Activated gamma-delta T cell treated with Interleukin-2 at 50 U/mL for 16 hours (primary cell): ENCODE data around the gene ZNF547.
A peak's percentile ranks its signal among the peaks of the same experiment; 100 is the strongest.

ENCODE experiments used
- DNase-seq: peaks from one replicate; pipeline ENCODE4 v3.0.0-alpha.2; 2020

Gene ZNF547

GRCh38 chr19:57376151-57376550 is 12.8 kb downstream of the ZNF547 start:
- no peak for DNase-seq

DNA sequence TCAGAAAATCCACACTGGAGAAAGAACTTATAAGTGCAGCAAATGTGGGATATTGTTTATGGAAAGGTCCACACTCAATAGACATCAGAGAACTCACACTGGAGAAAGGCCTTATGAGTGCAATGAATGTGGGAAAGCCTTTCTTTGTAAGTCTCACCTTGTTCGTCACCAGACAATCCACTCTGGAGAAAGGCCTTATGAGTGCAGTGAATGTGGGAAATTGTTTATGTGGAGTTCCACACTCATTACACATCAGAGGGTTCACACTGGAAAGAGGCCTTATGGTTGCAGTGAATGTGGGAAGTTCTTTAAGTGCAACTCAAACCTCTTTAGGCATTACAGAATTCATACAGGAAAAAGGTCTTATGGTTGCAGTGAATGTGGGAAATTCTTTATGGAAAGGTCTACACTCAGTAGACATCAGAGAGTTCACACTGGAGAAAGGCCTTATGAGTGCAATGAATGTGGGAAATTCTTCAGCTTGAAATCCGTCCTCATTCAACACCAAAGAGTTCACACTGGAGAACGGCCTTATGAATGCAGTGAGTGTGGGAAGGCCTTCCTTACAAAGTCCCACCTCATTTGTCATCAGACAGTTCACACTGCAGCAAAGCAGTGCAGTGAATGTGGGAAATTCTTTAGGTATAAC is 14.3 kb downstream of the ZNF547 start:
- no peak for DNase-seq

DNA sequence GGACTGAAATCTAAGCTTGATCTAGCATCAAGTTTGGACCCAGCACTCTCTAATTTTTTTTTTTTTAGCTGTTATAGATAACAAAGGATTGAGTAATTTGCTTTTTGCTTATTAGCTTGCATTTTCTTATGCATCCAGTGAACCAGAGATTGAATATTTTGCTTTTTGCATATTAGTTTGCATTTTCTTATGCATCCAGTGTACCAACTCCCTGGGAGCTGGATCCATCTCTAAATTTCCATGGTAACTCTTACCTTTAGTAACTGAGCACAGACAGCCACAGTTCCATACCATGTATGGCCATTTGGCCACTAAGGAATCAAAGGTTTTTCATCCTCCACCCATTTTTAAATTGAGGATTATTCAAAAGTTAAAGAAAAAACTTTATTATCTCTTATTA is 17.6 kb downstream of the ZNF547 start:
- no peak for DNase-seq

GRCh38 chr19:57382806-57383488 is 19.6 kb downstream of the ZNF547 start:
- DNase-seq, result no peak

DNA sequence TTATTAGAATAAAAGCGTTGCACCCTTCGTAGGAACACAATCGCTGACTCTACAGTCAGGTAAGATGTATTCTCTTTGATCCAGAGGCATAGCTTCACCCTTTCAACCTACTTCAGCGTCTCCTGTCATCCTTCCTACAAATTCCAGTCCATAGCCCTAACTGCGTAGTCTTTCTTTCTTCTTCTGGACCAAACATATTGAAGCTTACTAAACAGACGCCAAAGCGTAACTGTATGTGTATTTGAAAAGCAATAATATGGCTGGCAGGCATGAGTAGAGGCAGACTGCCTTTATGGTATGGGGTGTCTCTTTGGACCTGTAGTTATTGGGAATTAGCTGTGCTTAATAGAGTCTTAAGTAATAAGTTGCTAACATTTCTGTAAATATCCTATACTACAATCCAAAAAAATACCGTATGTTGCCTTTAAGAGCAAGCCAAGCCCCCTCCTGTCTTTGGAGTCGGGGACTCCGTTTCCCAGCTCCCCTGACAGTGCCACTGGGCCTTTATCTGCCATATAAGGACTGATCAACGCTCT is 25.9 kb downstream of the ZNF547 start:
- no peak for DNase-seq

DNA sequence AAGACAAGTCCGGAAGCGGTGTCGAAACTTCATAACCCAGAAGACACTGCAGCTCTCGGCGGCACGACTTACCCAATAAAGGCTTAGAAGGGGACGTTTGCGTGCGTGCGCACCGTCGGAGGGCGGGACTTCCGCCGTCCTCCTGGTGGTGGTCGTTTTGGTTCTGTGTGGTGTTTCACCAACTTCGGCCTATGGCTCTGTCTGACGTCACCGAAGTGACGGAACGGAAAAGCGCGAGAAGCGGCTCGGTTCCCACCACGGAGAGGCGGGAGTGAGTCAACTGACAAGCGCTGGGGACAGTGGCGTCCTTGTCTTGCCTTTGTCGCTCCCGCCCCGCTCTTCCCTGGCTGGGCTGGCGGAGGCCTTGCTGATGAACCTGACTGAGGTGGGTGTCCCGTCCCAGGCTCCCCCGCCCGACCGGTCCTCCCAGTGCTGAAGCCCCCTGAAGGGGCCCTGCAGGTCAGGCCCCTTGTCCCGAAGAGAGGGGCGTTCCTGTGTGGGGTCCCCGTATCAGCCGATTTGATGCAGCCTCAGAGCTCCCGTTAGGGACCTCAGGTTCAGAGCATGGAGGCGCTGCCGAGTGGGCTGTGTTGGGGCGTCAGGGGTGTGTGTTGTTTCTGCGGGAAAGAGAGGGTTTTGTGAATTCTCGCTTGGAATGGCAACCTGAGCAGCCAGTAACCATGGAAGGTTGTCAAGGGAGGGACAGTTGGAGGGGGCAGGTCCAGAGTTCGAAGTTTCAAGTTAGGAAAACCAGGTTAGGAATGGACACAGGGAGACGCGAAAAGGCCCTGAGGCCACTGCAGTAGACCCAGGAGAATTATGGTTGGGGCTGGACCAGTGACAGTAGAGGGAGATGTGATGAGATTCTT is 26.6 kb downstream of the ZNF547 start, which contains the start of gene ZNF548:
TSS of gene ZNF548 (plus strand) at position 125 of the 869 bp plus-strand sequence. CDS start at position 371, 246 bp downstream.
- DNase-seq, result peak; percentile 97

- no peak for DNase-seq
Measured at GRCh38 chr19:57395710-57396109, 32.4 kb downstream of the ZNF547 start.

DNA sequence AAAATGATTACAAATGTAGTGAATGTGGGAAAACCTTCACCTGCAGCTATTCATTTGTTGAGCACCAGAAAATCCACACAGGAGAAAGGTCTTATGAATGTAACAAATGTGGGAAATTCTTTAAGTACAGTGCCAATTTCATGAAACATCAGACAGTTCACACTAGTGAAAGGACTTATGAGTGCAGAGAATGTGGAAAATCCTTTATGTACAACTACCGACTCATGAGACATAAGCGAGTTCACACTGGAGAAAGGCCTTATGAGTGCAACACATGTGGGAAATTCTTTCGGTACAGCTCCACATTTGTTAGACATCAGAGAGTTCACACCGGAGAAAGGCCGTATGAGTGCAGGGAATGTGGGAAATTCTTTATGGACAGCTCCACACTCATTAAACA is 35.5 kb downstream of the ZNF547 start:
- DNase-seq, result no peak

DNA sequence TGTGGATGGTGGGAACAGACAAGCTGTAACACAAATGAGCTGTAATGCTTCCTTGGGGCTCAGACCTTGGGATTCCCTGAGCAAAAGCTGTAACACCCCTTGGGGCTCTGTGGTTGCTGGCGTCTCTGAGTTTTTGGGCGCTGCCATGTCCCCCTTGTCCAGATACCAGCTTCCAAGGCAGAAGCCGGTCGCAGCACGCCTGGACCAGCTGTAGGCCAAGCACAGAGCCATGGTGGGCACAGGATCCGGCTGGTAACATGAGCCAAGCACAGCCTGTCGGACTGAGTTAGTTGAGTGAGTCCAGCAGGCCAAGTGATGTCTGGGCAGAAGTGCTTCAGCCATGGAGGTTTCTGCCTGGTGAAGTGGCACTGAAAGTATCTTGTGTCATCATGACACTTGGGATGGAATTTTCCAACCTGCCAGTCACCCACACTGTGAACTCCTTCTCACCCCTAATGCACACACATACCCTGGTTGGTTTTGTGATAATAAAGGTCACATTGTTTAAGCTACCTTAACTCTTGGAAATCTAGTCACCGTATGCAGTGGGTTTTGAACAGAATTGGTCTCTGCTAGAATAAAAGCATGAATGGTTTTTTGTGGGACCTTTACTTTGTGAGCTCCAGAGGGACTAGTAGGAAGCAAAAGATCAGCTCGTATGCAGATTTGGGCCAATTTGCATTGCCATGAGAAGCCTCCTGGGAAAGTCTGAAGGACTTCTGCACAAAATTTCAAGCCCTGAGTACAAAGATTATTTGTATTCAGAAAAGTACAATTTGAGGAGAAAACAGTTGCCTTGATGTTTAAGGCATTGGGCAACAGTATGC is 40.6 kb downstream of the ZNF547 start:
- no peak for DNase-seq

GRCh38 chr19:57406516-57407123 is 43.3 kb downstream of the ZNF547 start:
- peak; percentile 70 for DNase-seq

- DNase-seq, result peak; percentile 91
Measured at GRCh38 chr19:57410877-57411671, 47.7 kb downstream of the ZNF547 start, which contains the start of gene ZNF17. Gene ZNF17 (plus strand): TSS chr19:57411161. CDS start chr19:57413616, 2,455 bp downstream.

- no peak for DNase-seq
Measured at GRCh38 chr19:57419439-57419838, 56.1 kb downstream of the ZNF547 start.

GRCh38 chr19:57421037-57421436 is 57.7 kb downstream of the ZNF547 start:
- no peak for DNase-seq
